Liver (tissue), 3 donors: ENCODE measurements around the gene TBL1Y.

Source experiments
- ATF3 ChIP-seq: IDR thresholded peaks from 2 replicates; pipeline ENCODE4 v1.6.1; 2016; ENCODE audit warnings: antibody characterized with exemption
- CTCF ChIP-seq: fragments of 150-350 bp; IDR thresholded peaks from 2 replicates; pipeline ENCODE4 v1.5.1; 2017; ENCODE audit warnings: improper control_type of control experiment, low read depth, low read length; ENCODE audit not compliant: missing input control
- RAD21 ChIP-seq, 2 donors: IDR thresholded peaks; 2 replicates each; pipeline ENCODE4 v1.6.1; 2016; ENCODE audit warnings: antibody characterized with exemption in 2 of 2, mild to moderate bottlenecking in 2 of 2
- RXRA ChIP-seq, 2 donors: IDR thresholded peaks; 2 replicates each; pipeline ENCODE4 v1.6.1; 2017 to 2018; ENCODE audit warnings: antibody characterized with exemption in 2 of 2, mild to moderate bottlenecking in 1 of 2
- donor health status: healthy.
- donor health status: healthy.

- TF ChIP-seq CTCF = no peak
- no peak for TF ChIP-seq RAD21 (IDR thresholded peaks at IDR 0.05)
- no peak for TF ChIP-seq ATF3
- TF ChIP-seq RXRA (IDR thresholded peaks at IDR 0.05) = no peak
These were observed 2.9 kb upstream of the TBL1Y start for GRCh38 chrY:6907591-6907990.
